Femur (tissue), 1 donor: ENCODE data around the gene PSME3IP1.

Experiments
- DNase-seq: peaks from one replicate; pipeline ENCODE4 v3.0.0-alpha.2; 2017

PSME3IP1 gene

DNA sequence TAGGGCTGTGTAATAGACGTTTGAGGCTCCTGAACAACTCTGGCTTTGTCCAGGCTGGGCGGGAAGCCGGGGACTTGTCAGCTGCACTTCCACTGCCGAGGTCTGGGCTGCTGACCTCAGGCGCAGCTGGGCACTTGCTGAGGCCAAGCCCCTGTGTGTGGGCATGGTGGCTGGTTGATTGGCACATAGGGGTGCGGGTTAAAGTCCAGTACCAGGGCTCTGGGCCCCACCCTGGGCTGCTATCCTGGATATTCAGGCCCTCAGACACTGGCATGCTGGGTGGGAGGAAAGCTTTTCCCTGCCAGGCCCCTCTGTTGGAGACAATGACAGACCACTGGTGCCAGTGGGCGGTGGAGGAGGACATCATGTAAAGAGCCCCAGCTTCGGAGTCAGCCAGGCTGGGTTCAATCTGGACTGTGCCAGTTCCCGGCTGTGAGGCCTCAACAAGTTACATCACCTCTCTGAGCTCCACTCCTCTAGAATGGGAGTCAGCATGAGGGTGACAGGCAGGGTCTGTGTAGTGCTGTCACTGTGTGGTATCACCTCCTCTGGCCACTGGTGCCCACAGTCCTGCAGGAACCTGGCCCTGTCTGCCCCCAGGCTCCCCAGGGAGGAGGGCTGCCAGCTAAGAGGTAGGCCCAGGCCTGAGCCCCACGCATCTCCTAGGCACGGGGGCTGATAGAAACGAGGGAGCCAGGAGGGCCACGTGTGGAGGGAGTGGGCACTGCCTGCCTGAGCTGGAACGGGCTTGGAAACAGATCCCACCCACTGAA lies 42.5 kb downstream of the PSME3IP1 start:
- no peak for DNase-seq

DNA sequence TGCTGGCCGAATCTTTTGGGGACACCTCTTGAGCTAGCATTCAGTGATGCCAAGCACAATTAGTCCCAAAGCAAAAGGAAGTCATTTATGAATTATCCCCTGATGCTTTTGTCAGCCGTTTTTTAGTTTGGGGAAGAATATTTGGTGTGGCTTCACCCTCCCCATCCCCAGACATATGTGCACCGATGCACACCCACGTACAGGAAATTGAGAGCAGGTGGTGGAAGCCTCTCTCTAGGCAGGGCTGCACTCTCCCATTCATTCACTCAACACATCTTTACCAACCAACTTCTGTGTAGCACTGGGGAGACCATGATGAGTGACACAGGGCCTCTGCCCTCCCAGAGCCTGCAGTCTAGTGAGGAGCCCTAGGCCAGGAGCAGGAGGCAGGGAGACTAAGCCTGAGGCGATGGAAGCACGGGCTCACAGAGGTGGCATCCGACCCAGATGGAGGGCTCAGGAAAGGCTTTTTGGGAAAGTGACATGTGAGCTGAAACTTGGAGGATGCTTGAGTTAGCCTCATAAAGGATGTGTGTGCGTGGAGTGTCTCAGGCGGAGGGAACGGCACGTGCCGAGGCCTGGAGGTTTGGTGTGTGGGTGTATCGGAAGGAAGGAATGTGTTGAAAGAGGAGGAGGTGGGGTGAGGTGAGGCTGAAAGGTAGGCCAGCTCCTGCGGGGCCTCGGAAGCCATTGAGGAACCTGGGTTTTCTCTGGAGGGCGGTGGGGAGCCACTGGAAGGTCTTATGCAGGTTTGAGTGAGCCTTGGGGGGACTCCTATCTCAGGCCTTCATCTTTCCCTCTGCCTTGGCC lies 43.8 kb downstream of the PSME3IP1 start:
- DNase-seq: no peak

DNA sequence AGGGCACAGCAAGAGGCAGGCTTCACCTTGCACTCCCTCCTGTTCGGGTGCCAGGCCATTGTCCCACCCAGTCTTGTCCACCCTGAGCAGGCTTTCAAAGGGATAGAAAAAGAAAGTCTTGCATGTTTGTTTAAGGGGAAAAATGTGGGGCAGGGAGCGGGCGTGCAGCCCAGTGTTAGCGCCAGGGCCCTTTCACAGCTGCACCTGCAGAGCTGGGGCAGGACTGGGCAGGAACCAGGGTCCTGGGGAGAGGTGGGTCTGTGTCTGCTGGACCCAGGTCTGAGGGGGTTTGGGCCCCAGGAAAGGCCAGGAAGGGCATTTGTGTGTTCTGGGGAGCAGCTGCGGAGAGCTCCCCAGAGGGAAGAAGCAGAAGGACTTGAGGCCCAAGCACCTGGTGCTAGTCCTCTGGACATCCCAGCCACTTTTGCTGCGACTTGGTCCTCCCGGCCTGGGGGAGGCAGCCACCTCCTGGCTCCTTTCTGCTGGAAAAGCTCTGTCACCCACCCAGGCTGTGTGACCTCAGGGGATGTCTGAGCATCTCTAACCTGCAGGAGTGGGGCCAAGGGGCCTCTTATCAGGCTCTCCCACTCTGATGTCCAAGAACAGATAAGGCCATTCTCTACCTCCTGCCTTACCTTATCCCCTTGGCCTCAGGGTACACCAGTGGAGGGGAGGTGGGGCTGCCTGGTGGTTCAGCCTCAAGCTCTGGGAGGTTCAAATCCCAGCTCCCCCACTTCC lies 44.7 kb downstream of the PSME3IP1 start:
- DNase-seq: no peak

DNA sequence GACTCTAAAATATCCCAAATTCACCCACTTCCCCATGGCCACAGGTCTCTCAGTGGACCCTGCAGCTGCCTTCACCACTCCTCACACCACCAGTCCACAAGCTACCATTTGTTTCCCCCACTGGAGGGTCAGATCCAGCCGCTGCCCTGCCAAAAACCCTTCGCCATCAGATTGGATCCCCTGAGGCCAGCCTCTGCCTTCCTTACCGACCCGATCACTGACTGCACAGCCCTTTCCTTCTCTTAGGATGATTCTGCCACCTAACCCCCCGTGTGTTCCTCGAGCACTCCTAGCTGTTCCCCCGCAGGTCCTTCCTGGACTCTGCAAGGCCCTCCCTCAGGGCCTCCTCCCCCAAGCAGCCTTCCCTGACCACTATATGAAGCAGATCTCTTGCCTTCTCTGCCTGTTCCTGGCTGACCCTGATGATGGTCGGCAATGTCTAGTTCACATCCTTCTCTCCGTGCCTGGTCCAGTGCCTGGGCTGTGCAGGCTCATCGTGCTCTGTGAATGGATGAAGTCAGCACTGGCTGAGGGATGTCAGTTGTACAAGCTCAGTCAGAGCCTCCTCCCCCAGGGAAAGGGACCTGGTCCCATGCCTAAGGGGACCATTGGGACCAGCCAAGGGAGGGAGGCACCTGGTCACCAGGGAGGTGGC lies 47.4 kb downstream of the PSME3IP1 start:
- no peak for DNase-seq

DNA sequence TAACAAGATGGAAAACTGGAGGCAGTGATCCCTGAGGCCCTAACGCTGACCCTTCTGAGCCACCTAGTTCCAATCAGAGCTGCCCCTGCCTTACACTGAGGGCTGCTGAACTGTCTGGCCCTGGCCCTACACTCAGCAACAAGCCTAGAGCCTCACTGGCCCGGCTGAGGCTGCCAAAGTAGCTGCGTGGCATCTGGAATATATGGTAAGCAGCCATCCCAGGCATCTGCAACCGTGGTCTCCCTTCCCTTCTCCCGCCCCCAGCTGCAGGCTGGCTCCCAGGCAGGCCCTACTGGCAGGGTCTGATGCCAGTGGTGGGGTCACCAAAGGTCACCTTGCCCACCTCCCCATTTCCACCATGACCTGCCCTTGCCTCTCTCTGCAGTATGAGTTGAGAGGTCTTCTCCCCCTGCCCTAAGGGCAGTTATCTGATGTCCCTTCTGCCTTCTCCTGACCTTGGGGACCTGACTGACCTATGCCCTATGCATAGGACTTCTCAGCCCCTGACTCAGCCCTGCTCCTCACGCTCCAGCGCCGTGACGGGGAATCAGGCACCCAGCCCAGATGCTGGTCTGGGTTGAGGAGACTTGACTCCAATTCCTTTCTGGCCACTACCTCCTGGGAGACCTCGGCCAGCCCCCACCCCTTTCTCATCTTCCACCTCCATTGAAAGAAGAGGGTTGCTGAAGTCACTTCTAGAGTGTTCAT lies 48.1 kb downstream of the PSME3IP1 start:
- DNase-seq: no peak

DNA sequence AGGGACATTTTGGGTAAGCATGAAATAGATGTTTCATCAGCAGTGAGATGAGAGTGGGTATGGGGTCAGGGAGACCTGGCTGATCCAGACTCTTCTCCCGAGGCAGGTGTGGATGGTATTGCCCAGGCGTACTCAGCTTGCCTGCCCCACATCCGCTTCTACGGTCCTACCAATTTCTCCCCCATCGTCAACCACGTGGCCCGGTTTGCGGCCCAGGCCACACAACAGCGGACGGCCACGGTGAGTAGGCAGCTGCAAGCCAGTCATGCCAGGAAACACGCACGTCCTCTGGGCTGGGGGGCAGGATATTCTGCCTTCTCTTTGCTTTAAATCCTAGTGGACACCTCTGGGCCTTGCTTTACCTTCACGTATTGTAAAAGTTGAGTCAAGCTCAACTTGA lies 48.8 kb downstream of the PSME3IP1 start:
- DNase-seq: no peak

DNA sequence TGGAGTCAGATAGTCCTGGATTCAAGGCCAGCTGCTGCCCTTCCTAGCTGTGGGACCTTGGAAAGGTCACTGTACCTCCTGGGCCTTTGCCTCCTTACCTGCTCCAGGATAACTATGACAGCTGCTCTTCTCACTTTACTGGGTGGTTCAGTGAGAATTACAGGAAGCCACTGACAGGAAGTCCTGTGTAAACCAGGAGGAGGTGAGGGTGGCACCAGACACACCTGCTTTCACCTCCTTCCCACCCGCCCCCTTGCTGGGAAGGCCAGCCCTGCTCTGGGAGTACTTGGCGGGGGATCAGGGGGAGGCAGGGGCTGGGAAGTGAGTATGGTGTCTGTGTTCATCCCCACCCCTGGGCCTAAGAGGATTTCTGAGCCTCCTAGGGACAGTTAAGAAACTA lies 50.9 kb downstream of the PSME3IP1 start:
- no peak for DNase-seq

DNA sequence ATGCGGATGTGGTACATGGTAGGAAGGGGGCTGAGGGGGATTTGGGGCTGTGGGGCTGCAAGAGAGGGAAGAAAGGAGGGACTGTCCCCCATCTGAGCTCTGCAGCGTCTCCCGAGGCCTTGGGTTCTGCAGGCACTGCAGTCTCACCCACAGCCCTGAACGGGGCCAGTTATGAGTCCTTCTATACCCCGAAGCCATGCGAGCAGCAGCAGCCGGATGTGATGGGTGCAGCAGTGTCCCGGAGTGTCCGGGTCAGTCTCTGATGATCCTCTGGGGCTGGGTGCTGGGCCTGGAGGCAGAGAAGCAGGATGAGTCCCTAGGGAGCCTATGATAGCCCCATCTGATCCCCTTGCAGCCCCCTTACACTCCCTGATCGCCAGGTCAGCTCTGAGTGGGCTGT lies 52.0 kb downstream of the PSME3IP1 start:
- DNase-seq: no peak

DNA sequence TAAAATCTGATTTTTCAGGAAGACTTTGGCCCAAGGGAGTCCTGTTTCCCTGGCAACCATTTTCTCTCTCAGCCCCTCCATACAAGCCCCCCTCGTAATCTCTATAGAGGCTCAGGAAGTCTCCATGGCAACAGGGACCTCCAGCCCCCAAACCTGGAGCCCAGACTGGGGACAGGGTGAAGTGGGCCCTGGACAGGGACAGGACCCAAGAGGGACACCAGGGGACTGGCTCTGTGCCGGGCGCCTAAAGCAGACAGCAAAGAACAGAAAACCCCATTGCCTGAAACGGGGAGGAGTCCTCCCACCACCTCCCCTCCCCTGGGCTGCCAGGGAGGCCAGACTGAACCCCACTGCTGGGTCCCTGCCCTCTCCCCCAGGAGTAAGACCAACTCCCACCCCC lies 52.8 kb downstream of the PSME3IP1 start:
- DNase-seq: no peak

DNA sequence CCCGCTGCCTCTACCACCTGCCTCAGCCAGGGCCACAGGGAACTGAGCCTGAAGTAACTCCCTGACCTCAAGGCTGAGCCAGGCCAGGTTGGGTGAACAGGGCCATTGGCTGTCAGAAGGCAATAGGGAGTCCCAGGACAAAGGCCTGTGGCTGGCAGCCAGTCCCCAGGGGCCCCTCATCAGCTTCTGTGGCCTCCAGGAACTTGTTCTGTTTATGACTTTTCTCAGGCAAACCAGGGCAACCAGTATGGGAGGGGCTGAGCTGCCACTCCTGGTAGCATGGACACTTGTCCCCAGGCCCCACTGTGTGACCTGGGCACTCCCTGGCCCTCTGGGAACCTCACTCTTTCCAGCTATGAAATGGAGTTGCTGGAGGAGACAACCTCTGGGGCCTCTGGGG lies 53.4 kb downstream of the PSME3IP1 start:
- no peak for DNase-seq

DNA sequence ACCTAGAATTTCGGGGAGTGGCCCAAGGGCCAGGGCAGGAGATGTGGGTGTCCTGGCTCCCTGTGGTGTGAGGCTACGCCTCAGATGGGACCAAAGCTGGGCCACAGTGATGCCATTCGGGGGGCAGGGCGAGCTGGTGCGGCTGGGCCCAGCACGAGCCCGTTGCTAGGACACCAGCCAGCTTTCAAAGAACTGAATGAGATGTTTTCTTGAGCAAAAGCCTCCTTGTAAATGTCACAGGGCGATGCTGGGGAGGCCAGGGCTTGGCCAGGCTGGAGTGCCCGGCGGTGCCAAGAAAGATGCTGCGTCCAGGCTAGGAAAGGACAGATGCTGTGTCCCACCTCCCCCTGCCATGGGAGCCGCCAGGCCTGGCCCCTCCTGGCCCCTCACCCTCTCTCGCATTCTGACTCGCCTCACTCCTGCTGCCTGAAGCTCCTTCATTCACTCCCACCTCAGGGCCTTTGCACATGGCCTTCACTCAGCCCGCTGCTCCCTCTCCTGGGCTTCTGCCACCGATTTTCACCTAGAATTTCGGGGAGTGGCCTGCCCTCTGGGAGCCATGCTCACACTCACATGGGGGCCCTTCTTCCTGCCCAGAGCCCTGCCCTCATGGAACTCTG lies 54.4 kb downstream of the PSME3IP1 start:
- DNase-seq: no peak

DNA sequence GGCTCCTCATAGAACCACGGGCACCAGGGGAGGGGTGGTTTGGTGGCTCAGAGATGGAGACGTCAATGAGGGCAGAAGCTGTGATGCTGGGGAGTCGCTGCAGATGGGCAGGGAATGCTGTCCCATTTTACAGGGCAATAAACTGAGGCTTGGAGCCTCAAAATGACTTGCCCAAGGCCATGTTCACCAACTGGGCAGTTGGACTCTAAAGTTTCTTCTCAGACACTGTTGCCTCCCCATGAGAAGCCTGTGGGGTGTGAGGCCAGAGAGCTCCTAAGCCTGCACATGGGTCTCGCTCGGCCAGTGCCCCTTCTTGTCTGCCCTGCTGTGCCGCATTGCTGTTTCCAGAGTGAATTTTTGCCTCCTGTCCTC lies 54.9 kb downstream of the PSME3IP1 start:
- no peak for DNase-seq

DNA sequence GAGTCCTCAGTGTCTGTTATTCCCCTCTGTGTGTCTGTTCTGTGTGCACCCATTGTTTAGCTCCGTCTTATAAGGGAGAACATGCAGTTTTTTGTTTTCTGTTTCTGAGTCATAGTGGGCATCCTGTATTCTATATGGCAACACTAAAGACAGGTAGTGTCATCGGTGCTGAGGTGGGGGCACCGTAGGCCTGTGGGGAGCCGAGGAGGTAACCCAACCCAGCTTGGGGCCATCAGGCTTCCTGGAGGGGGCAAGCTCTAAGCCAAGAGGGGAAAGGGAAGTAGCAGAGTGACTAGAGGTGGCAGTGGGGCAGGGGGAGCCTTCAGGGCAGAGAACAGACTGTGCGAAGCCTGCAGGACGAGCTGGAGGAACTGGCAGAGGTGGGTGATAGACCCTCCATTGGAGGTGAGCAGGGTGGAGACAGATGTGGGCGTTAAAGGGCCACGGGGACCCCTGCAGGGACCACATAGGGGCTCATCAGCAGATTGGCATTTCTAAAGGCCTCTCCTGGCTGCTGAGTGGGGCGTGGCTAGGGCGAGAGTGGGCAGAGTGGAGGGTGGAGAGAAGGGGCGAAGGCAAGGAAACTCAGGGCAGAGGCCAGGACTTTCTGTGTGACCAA lies 57.0 kb downstream of the PSME3IP1 start:
- DNase-seq: no peak

DNA sequence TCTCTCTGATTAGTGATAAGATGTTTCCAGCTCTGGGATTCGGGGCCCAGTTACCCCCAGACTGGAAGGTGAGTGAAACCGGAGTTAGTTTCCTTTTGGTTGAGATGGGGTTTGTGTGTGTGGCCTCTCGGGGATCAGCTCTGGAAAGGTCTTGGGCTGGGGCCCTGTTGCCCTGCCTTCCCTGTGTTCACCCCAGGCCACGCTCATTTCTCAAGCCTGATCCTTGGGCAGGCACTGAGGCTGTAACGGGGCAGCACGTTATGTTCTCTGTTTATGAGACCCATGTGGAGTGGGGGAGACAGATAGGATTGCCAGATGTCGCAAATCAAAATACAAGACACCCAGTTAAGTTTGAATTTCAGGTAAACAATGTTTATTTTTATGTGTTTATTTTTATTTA lies 58.0 kb downstream of the PSME3IP1 start:
- no peak for DNase-seq

DNA sequence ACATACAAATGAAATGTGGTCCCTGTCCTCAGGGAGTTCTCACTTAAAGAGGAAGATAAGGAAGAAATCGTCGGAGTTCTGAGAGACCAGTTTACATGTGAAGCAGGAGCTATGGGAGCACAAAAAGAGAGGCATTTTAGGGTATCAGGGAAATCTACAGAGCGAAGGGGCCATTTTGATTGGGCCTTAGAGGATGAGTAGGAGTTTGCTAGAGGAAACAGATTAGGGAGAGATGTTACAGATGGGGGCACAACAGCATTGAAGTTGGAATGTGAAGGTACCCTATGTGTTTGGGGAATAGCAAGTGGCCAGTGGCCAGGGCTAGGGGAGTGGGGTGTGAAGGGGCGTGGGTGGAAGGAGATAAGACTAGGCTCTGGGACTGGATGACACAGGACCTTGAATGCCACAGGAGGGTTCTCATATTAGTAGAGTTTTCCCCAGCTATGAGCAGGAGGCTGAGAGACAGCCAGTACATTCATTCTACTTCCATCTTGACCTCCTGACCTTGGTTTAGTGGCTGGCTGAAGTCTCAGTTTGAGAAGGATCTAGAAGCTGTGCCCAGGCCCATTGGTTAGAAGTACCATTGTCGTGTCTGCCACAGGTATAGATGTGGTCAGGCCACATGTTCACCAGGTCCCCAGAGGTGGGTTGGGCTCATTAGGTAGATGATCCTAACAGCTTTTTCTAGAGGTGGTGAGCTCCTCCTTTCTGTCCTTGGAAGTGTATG lies 58.6 kb downstream of the PSME3IP1 start:
- no peak for DNase-seq

DNA sequence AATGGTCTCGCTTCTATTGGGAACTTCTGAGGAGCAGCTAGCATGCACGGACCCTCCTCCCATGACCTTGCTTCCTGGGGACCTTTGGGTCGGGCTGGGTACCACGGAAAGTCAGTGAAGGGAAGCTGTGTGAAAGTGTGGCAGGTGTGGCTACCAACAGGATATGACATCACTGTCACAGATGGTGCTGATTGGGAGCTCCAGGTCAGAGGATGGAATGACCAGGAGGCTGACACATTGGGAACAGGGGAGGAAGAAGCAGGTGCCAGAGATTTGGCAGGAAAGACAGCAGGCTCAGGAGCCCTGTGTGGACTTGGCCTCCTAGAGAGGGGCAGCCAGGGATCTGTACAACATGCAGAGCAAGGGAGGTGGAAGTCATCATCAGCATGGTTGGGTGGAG lies 59.4 kb downstream of the PSME3IP1 start:
- DNase-seq: no peak

DNA sequence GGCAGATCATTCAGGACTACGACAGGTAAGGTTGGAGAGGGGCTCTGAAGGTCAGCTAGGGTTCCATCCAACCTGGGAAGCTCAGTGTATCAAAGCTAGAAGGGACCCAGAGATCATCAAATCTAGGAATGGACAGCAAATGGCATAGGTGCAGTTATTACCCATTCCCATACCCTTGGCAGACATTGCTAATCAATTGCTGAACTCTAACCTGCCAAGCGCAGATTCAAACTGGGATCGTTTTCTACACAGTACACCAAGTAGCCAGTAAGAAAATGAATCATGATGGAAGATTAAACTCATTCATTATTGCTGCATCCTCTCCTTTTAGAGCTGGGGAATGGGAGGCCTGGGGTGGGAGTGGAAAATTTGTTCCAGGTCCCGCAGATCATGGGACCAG lies 59.9 kb downstream of the PSME3IP1 start:
- DNase-seq: no peak

DNA sequence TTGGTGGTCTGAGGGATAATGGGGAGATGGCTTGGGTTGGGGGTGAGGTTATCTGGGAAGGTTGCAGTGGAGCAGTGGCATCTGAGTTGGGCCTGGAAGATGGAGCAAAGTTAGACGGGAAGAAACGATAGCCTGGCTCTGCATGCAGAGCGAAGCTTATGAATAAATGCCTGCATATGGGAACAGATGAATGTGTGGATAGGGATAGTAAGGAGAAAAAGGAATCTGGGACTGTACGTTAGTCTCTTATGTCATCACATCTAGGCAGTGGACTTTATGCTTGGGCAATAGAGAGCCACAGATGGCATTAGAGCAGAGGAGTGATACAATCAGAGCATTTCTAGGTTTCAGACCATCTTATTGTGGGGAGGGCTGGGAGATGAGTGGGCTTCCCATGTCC lies 60.5 kb downstream of the PSME3IP1 start:
- DNase-seq: no peak

DNA sequence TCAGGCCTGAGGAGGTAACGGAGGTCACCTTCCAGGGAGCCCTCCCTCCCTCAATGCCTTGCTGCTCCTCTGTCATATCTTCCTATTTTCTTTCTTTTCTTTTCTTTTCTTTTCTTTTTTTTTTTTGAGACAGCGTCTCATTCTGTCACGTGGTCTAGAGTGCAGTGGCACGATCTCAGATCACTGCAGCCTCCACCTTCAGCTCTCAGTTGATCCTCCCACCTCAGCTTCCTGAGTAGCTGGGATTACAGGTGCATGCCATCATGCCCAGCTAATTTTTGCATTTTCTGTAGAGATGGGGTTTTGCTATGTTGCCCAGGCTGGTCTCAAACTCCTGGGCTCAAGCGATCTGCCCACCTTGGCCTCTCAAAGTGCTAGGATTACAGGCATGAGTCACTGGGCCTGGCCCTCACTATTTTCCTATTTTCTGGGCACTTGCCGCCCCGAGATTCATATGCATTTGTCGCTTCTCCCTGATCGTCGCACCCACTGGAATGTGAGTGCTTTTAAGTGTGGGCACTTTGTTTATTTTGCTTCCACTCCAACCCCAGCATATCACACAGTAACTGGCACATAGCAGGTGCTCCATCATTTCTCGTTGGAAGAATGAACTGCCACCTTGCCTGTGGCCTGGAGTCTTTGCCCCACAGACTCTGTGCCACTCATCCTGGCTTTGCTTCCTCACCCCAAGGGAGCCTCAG lies 61.7 kb downstream of the PSME3IP1 start:
- DNase-seq: no peak
